HG02763 (cell line): ENCODE measurements around the gene NRSN1.
A peak's percentile ranks its signal among the peaks of the same experiment; 100 is the strongest.

ENCODE experiments used
- ATAC-seq: cut with Tn5 transposase; IDR thresholded peaks from one replicate; pipeline ENCODE4 v1.9.1; 2021; ENCODE audit warnings: mild to moderate bottlenecking, moderate library complexity; ENCODE audit not compliant: unreplicated experiment

Gene NRSN1, protein sequence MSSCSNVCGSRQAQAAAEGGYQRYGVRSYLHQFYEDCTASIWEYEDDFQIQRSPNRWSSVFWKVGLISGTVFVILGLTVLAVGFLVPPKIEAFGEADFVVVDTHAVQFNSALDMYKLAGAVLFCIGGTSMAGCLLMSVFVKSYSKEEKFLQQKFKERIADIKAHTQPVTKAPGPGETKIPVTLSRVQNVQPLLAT

DNA sequence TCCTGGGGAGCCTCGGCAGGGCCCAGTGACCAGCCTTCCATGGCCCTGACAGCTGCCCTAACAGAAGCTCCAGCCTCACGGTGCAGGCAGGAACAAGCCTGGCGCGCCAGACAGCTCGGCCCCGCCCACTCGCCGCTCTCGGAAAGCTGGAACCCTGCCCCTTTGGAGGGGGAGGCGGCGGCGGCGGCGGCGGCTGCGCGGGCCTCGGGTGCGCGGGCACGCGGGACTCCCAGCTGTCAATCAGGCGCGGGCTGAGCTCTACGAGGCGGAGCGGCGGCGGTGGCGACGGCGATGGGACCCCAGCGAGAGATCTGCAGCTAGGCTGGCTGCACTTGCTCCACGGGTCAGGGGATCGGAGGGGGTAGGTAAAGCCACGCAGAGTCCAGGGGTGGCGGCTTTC is at the start of gene NRSN1:
NRSN1 (plus strand) TSS at position 236 of the 400 bp plus-strand sequence. CDS start 8,113 bp downstream, outside the sequence.
- ATAC-seq, result no peak

DNA sequence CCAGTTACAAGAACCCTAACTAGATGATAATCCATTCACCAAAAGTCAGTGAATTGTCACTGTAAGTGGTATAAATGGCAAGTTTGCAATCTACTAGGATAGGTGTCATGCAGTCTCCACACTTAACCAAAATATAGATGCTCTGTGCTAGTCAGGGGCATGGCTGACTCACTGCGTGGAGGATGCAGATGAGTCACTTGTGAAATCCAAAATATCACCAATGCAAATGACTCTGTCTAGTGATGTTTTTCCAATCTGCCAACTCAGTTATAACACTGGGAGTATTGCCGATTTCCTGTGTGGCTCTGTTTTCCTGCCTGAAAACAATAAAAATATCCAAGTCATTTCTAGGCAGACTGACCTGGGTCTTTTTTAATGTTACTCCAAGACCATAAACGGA is 47.8 kb upstream of the NRSN1 start:
- ATAC-seq, result no peak

DNA sequence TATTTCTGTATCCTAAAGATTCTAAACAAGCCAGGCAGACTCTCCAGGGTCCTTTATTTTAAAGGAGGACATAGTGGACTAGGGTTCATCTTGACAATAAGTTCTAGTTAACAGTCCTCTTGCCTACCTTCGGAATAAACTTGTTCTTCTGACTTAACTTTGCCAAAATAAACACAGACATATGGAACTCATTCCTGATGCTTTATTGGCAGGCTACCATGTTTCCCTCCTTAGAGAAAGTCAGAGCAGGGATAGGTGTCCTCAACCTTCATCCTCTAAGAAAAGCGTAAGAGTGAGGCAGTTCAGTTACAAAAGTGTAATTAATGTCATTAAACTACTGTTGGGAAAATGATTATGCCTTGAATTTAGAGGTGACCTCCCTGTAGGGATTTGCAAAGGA is 46.9 kb upstream of the NRSN1 start:
- no peak for ATAC-seq

DNA sequence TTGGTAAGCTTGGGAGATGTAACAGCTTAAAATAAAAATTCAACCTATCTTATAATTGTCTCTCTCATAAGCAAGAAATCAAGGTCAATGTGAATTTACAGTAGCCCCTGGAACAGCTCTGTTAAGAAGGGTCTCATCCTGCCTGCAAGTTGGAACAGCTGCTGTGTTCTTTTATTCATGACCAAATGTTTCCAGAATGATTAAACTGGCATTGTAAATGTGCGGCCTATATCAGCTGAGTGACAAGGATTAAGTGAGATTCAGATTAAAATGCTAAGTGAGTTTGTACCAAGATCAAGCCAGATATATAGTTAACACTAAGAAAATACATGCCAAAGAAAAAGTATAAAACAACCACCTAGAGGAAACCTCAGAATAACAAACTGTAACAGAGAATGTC is 45.3 kb upstream of the NRSN1 start:
- no peak for ATAC-seq

DNA sequence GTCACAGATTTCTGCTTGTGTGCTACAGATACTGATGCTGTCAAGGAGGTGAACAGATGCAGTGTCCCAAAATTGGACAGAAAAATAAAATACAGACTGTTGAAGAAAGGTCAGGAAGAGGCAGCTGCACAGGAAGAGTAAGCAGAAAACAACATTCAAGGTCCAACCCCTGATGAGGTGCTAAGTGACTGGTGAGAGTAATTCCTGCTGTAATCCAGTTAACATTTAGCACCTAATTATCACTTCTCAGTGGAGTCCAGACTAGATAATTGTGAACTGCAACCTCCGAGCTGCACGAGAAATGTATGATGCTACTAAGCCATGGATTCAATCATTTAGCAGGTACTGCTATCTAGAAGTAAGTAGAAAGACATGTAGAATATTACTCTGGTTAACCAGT is 36.3 kb upstream of the NRSN1 start:
- ATAC-seq, result no peak

DNA sequence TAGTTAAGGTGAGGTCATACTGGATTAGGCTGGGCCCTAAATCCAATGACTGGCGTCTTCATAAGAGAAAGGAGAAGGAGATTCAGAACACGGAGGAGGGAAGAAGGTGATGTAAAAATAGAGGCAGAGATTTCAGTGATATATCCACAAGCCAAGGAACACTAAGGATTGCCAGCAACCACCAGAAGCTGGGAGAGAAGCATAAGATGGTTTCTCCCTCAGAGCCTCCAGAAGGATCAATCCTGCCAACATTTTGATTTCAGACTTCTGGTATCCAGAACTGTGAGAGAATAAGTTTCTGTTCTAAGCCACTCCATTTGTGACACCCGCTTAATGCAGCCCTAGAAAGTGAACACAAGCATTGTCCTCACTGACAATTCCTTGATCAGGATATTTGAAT is 33.6 kb upstream of the NRSN1 start:
- no peak for ATAC-seq

DNA sequence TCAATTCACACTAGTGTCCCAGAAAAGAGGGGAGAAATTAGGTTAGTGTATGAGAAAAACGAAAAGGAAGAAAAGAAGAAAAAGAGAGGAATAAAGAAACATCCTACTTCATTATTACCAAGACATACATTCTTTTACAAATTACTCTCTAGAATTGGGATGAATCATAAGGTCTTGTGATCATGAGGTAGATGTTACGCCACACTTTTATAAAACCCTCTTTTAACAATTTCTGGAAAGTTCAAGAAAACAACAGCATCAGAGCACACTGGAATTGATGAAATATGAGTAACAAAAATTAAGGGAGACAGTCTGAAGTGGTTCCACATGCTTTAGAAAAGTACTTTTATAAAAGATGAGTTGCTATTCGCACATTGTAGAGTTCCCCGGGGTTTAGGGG is 32.6 kb upstream of the NRSN1 start:
- ATAC-seq, result no peak

DNA sequence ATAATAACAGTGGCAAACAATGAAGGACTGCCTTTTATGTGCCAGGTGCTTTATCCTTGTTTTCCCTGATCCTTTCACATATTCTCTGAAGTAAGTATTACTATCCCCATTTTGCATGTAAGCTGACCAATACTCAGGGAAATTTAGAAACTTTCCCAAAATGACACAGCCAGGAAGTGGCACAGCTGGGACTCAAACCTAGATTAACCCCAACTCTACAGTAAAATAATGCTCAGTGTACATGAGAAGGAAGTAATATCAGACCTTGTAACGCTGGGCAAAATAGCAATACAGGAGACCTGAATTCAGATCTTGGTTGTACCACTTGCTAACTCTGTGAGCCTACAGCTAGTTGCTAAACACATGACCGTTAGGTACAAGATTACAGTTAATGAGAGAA is 26.8 kb upstream of the NRSN1 start:
- peak; percentile 58 for ATAC-seq

DNA sequence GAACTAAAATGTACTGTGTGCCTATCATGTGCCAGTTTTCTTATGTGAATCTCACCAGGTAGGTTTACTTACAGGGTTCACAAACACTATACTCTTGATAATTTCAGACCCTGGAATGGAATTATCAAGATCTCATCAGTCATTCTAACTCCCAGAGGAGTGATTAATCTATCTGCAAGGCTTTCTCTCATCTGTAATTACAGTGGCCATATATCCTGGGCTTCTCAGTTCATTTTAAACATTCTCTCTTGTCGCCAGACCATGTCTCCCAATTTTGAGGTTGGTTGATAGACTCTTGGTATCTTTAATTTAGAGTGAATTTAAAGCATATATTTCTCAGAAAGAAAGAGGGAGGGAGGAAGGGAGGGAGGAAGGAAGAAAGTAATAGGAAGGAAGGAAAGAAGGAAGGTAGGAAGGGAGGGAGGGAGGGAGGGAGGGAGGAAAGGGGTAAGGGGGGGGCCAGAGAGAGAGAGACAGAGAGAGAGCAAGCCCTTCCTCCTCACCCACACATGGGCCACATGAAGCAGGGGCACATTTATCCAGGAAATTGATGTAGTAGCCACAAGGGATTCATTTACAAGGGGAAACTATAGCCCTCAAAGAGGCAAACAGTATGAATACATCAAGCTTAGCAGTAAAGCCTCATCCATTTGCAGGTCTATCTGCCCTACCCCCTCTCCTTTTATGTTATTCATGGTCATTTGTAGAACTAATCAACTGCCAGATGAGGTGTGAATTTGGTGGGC is 25.8 kb upstream of the NRSN1 start:
- no peak for ATAC-seq

DNA sequence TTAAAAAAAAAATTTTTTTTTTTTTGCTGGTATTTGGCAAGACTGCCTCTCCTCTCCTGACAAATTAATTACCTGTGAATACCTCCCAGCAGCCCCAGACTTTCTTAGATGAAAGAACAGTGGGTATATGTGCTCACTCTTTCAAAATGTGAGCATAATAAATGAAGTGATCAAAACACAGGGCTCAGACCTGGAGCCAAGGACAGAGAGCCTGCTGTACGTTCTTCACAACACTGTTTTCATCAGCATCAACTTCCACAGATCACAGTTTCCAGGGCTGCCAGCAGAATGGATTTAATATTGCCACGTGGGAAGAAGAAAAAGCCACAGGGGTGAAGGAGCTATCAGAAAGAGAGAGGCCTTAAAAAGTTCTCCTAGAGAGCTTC is 25.3 kb upstream of the NRSN1 start:
- ATAC-seq, result no peak

DNA sequence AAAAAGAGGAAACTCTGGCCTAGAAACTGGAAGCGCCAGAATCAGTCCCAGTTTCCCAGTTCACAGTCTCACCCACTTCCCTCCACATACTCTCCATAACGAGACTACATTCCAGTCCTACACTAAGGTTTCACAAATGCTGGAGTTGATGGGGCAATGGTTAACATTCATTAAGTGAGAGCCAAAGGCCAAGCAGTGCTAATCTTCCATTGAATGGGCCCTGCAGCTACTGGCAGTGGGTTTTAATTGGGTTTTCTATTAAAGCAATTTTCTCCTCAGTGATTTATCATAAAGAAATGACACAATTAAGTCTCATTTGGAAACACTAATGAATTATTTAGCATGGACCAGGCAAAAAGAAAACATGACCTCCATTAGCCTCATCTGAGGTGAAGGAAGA is 20.8 kb upstream of the NRSN1 start:
- ATAC-seq, result no peak

DNA sequence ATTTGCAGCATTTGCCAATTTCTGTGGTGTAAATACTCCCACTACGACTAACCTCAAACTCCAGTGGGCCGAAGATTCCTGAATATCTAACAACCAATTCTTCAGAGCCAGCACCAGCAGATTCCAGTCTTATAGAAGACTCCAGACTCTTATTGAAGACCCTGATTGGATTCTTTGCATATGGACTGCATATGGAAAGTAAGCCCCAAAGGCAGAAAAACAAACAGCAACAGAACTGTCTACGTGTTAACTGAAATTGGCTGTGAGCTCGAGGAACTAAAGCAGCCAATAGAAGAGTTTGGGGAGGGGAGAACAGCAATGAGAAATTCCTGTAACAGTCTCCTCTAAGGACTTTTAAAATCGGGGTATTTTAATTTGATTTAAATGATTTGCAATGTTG is 19.7 kb upstream of the NRSN1 start:
- no peak for ATAC-seq

DNA sequence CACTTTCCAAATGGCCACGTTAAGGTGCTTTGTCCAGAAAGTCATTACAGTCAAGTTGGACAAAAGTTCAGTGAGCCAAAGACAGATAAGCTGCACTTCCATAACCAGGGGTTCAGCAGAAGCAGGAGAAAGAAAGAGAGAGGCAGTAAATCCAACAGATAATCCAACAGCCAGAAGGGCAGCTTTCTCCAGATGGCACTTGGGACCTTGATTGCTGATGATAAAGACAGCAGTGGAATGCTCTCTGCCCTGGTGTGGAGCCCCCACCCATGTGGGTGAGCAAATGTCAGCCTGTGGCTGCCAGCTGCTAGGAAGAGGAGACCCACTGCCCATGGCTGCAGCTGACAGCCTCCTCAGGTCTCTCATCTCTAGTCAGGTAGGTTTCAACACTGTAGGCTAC is 18.7 kb upstream of the NRSN1 start:
- ATAC-seq, result no peak

DNA sequence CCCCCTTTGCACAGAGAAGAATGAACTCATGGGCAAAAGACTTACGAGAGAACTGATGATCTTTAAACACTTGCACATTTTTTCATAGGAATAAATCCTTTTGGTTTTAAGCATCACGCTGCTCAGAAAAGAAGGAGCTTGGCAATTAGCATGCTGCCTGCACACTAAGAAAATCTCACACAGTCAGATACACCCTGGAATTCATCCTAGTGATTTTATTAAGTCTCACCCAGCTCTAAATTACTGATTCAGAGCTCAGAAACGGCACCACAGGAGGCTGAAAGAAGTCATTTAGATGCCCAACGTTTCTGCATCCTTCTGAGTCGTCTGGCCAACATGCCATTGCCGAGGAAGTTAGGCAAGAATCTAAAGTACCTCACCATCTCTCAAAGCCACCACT is 18.0 kb upstream of the NRSN1 start:
- ATAC-seq, result no peak

DNA sequence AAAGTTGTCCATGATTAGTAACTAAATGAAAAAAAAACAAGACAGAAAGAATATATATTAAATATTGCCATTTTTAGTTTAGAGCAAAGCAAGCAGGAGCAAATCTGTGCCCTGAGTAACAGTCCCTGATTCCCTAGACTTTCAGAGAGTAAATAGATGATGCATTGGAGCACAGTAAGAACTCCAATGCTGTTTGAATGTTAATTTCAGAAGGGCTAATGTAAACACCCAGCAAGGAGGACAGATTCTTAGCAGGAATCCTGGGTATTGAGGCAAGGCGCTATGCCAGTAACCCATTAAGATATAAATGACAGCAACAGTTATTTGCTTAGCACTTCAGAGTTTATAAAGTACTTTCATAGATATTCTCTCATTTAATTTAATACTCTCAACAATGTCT is 15.6 kb upstream of the NRSN1 start:
- ATAC-seq, result no peak

DNA sequence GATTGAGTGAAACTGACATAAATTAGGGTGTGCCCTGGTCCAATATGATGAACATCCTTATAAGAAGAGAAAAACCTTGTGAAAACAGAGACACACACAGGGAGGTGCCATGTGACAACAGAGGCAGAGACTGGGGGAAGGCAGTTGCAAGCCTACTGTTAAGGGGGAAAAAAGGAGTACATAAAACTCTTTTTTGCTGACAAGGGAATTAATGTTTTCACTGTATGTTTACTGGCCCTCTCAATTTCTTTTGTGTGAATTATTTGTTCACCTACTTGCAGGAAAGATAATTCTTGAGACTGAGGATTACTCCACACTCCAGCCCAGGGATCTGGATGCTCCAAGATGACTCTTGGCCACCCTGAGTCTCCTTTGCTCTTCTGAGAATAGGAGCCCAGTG is 12.1 kb upstream of the NRSN1 start:
- no peak for ATAC-seq

DNA sequence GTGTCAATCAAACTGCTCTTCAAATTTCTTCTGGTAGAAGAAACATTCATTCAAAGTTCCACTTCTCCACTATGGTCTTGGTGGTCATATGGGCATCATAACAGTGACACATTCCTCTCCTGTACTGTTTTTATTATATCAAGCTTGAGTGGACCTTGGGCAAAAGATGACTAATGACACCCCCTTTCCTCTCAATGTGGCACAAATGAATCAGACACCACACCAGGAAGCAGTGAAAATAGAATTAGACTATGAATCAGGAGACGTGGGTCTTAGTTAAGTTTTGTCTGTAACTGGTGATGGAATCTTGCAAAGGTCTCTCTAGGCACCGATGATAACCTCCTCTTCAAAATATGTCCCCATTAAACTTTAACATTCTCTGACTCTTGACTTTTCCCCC is 9.0 kb upstream of the NRSN1 start:
- no peak for ATAC-seq

DNA sequence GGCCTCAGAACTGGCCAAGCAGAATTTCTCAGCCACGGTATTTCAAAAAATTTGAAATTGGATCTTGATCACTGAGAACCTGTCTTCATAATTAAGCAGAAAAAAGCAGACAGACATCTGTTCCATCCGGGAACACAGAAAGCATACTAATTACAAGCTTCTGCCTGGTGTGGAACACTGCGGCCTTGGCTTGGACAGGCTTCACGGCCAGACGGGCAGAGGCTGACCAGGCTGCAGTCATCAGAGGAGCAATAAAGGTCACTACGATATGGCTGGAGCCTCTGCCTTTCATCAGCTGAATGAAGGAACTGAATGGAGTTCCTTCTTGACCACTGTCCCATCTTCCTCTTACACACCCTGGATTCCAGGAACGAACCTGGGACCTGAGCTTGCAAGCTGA is 3.9 kb upstream of the NRSN1 start:
- no peak for ATAC-seq

DNA sequence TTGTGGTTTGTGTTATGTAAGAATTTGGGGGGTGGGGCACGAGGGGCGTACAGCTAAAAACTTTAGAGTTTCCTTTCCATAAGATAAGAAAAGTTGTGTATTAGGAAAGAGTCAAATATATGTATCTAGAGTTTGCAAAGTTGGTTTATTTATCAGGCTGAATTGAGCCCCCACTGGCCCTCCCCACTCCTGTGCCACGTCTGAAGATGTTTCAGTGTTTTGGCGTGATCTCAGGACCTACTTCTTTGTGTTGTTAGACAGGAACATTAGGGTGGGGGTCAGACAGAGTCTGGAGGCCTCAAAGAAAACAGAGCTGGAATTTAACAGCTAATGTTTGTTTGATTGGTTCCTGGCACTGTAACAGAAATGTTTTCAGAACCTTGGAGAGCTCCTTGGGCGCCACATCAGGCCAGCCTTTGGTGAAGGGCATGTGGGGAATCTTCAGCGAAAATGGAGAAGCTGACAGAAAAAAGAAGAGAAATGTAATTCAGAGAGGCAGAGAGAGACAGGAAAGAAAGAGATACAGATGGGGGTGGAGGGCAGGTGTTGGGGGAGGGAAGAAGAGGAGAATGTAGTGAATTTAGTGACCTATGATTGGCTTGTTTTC is 674 bp downstream of the NRSN1 start:
- ATAC-seq, result no peak

DNA sequence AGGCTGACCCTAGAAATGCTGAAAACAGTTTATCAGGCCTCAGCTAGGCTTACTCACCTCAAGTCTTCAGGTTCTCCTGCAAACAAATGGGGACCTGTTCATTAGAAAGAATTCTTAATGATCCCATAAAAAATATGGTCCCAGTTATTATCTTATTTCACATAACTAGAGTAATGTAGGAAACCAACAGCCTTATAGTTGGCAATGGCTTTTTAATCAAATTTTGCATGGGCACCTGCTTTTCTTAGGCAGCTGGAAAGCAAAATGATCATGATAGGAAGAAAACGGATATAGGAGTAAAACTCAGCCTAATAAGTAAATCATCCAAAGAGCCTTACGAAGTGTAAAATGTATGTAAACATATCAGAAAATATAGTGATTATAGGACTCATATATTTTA is 1.3 kb downstream of the NRSN1 start:
- no peak for ATAC-seq

DNA sequence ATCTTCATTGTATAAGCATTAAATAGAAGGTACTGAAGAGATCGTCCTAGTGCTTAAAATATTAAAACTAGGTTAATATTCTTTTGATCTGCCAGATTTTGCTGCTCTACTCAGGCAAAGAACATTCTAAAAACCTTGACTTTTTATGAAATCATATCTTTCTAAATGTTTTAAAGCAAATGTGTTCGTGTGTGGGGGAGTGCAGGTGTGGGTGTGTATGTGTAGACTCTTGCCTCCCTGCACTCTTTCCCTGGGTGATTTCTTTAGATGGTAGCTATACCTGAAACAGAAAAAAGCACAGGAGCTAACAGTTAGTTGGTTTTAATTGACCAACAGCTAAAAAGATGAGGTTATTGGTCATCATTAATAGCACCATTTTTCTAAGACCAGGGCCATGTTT is 5.7 kb downstream of the NRSN1 start:
- no peak for ATAC-seq

DNA sequence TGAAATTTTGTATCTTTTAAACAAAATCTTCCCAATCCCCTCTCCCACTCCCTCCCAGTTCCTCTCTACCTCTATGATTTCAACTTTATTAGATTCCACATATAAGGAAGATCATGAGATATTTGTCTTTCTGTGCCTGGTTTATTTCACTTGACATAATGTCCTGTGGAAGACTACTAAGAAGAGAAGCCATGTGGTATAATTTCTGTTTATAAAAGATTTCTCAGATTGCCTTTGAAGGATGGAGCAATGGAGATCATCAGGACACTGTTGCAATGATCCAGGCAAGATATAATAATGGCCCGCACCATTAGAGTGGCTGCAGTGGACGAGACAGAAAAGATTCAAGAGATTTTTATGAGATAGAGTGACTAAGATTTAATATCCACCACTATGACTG is 13.1 kb downstream of the NRSN1 start:
- no peak for ATAC-seq

DNA sequence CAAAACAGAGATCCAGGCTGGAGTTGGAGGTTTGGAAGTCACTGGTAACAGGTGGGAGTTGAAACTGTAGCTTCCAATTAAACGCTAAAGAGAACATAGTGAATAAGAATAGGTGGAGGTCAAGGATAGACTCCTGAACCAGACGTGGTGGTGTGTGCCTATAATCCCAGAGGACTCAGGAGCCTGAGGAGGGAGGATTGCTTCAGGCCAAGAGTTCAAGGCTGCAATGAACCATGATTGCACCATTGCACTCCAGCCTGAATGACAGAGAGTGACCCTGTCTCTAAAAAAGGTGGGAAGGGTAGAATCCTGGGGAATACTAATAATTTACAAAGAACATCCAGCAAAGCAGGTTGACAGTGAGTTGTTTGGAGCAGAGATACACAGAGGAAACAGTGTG is 13.6 kb downstream of the NRSN1 start:
- ATAC-seq, result no peak
